NCI-H1436 treated with DMSO at 0.1 percent for 48 hours (cell line): Measurements from ENCODE around the gene COX7A2L.
"Not testable (repeated sequence)": the region's sequence is repeated elsewhere in the genome, so short reads cannot be mapped to it uniquely, and the experiment has no call there.

Experiments
- DNase-seq: peaks from one replicate; lab custom pipeline; 2025; lab: John Stamatoyannopoulos, UW

COX7A2L gene

DNA sequence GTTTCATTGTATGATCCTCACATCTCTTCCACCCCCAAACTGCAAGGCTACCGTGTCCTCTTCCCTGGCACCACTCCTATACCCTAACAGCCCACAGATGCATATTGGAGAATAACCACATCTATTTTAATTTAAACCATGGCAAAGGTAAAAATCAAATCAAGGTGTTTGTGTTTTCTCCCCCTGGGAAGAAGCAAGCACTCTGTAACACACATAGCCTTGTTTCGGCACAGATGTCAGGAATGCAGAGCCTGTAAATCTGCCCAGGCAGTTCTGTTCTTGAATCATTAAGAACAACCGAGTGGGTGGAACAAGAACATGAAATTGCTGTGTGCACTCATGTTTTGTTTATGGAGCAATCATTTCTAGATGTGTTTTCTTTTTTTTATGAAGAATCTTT lies 6.8 kb upstream of the COX7A2L start:
- DNase-seq = no peak

- DNase-seq = no peak
Measured at GRCh38 chr2:42366411-42366810, 5.4 kb upstream of the COX7A2L start.

DNA sequence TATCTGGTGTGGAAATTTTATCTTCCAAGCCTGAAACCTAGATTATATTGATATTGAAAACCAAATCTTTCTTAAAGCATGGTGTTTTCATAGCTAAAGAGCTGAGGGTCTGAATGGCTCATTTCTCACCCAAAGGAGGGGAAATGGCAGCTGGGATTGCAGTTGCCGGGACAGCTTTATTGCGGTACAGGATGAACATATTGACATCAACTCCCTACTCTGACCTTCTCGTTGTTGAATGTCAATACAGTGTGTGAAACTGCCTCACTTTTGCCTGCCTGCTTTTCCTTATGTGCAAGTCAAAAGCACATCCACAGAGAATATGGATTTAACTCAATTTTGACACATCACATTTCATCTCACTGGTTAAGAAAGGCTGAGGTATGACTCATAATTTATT lies 3.6 kb upstream of the COX7A2L start:
- no peak for DNase-seq

DNA sequence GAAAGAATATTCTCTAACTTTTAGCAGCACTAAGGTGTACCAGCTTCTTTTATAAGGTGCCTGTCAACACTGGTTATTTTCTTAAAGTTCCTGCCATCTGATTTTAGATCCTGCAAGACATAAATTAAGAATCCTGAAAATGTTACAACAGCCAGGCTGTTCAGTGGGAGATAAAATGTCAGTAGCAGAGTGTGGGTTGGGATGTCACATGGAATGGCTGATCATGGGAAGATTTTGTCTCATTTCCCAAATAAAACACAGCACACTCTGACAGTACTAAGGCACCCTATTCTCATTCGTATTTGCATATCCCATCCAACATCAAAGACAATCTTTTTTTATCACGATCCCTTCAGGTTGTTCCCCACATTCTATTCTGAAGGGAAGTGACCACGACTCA lies 2.4 kb upstream of the COX7A2L start:
- DNase-seq = no peak

DNA sequence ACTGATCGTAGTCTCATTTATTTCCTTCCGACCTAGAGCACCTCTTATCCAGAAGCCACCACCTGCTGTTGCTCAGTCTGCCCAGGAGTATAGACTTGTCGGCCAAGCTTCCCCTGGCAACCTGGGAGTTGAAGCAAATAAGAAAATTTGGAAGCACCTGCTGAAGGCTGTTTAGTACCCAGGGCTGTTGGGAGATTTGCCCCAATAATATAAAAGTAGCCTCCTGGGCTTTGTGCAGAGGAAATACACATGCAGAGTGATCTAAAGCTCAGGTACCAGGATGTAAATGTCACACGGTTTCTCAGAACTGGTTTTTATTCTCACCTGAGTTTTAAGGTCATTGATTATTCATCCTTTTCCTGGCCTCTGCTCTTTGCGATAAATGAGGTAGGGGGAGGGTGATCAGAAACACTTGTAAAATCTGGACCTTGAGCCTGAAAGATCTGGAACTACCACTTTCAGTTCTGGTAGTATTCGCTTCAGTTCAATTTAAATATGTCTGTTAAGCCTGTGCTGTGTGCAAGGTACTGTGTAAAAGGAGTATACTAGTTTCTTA lies 789 bp upstream of the COX7A2L start:
- DNase-seq = no peak

GRCh38 chr2:42360493-42360889 lies 526 bp downstream of the COX7A2L start:
- DNase-seq = no peak

- no peak for DNase-seq
Measured at GRCh38 chr2:42359965-42360483, 993 bp downstream of the COX7A2L start.

- DNase-seq = no peak
Measured at GRCh38 chr2:42359304-42359964, 1.6 kb downstream of the COX7A2L start.

GRCh38 chr2:42353792-42354429 lies 7.1 kb downstream of the COX7A2L start:
- no peak for DNase-seq

DNA sequence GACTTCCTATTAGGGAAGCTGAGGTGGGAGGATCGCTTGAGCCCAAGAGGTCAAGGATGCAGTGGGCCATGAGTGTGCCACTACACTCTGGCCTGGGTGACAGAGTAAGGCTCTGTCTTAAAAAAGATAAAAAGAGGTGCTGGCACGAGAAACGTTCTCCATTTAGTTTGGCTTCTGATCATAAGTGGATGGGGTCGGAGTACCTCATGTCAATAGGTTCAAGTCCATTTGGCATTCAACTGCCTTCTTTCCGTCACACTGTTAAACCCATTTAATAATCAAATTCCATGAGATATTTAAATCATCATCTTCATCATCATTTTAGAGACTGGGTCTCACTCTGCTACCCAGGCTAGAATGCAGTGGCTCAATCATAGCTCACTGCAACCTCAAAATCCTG lies 9.2 kb downstream of the COX7A2L start:
- DNase-seq = no peak

- DNase-seq = no peak
Measured at GRCh38 chr2:42350434-42351063, 10.5 kb downstream of the COX7A2L start.

- no peak for DNase-seq
Measured at GRCh38 chr2:42348113-42348805, 12.8 kb downstream of the COX7A2L start.

DNA sequence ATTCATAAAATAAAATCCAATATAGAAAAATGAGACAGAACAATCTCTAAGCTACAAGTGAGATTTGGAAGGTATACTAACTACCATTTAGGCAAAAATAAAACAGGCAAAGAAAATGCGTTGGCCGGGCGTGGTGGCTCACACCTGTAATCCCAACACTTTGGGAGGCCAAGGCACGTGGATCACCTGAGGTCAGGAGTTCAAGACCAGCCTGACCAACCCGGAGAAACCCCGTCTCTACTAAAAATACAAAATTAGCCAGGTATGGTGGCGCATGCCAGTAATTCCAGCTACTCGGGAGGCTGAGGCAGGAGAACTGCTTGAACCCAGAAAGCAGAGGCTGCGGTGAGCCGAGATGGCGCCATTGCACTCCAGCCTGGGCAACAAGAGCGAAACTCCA lies 13.5 kb downstream of the COX7A2L start:
- not testable (repeated sequence) for DNase-seq

- DNase-seq = not testable (repeated sequence)
Measured at GRCh38 chr2:42346856-42347255, 14.2 kb downstream of the COX7A2L start.

GRCh38 chr2:42345986-42346385 lies 15.0 kb downstream of the COX7A2L start:
- DNase-seq = no peak

DNA sequence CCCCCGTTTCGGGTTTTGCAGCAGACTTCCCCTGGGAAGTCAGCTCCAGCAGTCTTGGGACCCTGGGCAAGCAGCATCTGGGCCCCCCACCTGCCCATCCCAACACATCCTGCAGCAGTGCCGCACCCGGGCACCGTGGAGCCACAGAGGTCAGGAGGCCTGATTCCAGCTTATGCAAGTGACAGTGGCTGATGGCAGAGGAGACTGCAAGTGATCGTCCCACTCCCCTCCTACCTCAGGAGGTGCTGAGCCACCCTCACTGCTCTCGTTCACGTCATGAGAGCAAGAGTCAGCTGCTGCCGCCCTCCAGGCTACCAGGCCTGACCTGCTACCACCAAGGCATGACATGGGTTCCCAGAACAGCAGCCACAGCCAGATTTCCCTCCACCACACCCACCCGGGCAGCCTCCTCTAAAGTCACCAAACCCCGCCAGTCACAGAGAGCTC lies 18.2 kb downstream of the COX7A2L start:
- DNase-seq = no peak

GRCh38 chr2:42342061-42342794 lies 18.8 kb downstream of the COX7A2L start:
- DNase-seq = no peak

DNA sequence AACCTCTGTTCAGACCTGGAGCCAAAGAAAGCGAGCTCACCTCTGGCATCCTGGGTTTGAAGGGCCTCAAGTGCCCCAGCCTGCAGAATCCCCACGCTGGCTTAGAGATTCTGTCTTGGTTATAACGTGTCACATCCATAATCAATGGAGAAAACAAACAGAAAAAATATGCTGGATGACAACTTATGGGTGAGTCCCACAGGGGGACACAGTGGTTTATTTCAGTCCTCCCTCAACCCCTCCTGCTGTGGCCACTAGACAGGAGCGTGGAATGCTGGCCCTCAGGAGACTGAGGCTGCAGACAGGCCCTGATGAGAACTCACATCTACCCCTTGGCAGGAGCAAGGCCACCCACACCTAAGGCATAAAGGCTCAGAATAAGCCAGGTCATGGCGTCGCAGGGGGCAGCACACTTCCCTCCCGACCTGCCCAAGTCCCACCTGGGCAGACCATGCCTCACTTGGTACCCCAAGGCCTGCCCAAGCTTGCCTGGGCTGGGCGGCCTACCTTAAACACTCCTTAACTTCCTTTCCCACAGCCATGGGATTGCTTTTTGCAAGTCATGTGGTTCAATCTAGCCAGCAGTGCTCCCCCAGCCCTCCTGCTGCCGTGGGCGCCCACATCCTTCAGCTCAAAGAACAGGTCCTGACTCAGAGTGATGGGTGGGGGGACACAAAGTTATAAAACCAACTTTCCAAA lies 19.9 kb downstream of the COX7A2L start:
- no peak for DNase-seq

DNA sequence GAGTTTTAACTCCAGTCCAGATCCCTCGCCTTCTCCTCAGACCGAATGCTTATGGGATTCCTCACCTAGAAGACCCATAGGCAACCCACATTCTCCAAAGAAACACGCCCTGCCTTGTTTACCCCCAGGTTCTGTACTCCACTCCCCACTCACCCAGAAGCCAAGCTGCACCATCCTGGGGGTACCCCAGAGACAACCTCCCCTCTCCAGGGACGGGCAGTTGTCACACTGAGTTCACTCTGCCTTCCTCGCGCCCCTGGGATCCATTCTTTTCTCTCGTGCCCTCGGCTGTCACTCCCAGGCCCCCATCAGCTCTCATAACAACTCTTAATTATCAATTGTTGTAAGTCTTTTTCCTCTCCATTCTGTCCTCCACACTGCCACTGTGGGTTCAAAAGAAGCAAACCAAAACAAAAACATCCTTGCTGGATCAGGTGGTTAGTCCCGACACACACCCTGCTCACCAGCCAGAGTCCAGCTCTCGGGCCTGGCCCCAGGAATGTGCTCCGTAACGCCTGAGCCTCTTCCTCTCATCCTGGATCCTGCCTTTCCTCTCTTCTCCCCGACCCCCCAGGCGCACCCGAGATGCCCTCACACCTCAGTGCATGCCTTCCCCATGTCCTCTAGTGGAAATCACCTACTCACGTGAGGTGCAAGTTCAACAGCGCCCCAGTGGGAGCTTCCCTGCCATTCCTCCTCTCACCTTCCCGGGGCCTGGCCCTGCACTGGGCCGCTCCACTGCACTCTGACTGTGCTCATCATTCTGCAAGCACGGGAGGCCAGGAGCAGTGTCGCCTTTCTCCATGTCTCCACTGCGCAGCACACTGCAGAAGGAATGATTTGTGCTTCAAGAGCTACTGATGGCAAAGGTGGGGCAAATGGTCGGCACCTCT lies 20.7 kb downstream of the COX7A2L start:
- no peak for DNase-seq
